NCI-H2196 treated with DMSO at 0.1 percent for 48 hours (cell line): Measurements from ENCODE around the gene LYZL4.
A peak's percentile ranks its signal among the peaks of the same experiment; 100 is the strongest.

Experiments
- DNase-seq: peaks from one replicate; lab custom pipeline; 2025; ENCODE audit not compliant: unreplicated experiment; lab: John Stamatoyannopoulos, UW

The LYZL4 gene

GRCh38 chr3:42375121-42375800, 35.1 kb downstream of the LYZL4 start:
- DNase-seq = no peak

GRCh38 chr3:42371776-42372175, 38.6 kb downstream of the LYZL4 start:
- DNase-seq = no peak

GRCh38 chr3:42369832-42370231, 40.6 kb downstream of the LYZL4 start:
- DNase-seq = no peak

GRCh38 chr3:42369304-42369703, 41.1 kb downstream of the LYZL4 start:
- DNase-seq = peak; percentile 2

- DNase-seq = no peak
Observed at GRCh38 chr3:42368861-42369260, 41.5 kb downstream of the LYZL4 start.

GRCh38 chr3:42367903-42368302, 42.5 kb downstream of the LYZL4 start:
- no peak for DNase-seq

- DNase-seq = no peak
Observed at GRCh38 chr3:42366550-42366949, 43.9 kb downstream of the LYZL4 start.

GRCh38 chr3:42357335-42357734, 53.1 kb downstream of the LYZL4 start:
- DNase-seq = no peak

- no peak for DNase-seq
Observed at GRCh38 chr3:42355612-42356011, 54.8 kb downstream of the LYZL4 start.

GRCh38 chr3:42353631-42354030, 56.8 kb downstream of the LYZL4 start:
- no peak for DNase-seq

GRCh38 chr3:42351207-42351606, 59.2 kb downstream of the LYZL4 start:
- no peak for DNase-seq

- DNase-seq = no peak
Observed at GRCh38 chr3:42349765-42350594, 60.4 kb downstream of the LYZL4 start.

GRCh38 chr3:42347928-42348327, 62.5 kb downstream of the LYZL4 start:
- DNase-seq = no peak
